Vagina (tissue), 2 donors: ENCODE results near the gene LUZP4. TPM values are rescaled to one million over a fixed set of nuclear protein-coding genes. Genes with fewer than 3 reads are reported as not detected.
A peak's percentile ranks its signal among the peaks of the same experiment; 100 is the strongest.
"Not testable (repeated sequence)": the region's sequence is repeated elsewhere in the genome, so short reads cannot be mapped to it uniquely, and the experiment has no call there.

Source experiments
- DNase-seq, 2 donors: peaks; one replicate each; pipeline ENCODE4 v3.0.0-alpha.2; 2017; ENCODE audit errors: extremely low spot score in 2 of 2
- H3K27ac ChIP-seq: fragments of 200-600 bp; sonication (generic); one replicate; pipeline ENCODE4 v1.5.1; 2019
- H3K27me3 ChIP-seq: fragments of 200-600 bp; sonication (generic); one replicate; pipeline ENCODE4 v1.5.1; 2019
- H3K36me3 ChIP-seq, 2 donors: fragments of 200-600 bp; sonication (generic); one replicate each; pipeline ENCODE4 v1.5.1; 2017 to 2019
- H3K4me1 ChIP-seq: fragments of 200-600 bp; sonication (generic); one replicate; pipeline ENCODE4 v1.5.1; 2019
- H3K4me3 ChIP-seq, 2 donors: fragments of 200-600 bp; sonication (generic); 1 replicate in 1 of 2; 2 replicates in 1 of 2; pipeline ENCODE4 v1.5.1; 2016 to 2019
- H3K9me3 ChIP-seq: fragments of 200-600 bp; sonication (generic); one replicate; pipeline ENCODE4 v1.5.1; 2019
- POLR2A ChIP-seq, 2 donors: fragments of 450-650 bp; IDR thresholded peaks; one replicate each; pipeline ENCODE4 v1.6.1; 2017; ENCODE audit warnings: antibody characterized with exemption in 2 of 2, mild to moderate bottlenecking in 2 of 2, moderate library complexity in 2 of 2
- POLR2AphosphoS5 ChIP-seq, 2 donors: sonication (generic); formaldehyde crosslinking; IDR thresholded peaks; one replicate each; pipeline ENCODE4 v1.9.0; 2017; ENCODE audit warnings: antibody characterized with exemption in 2 of 2, mild to moderate bottlenecking in 2 of 2, low read depth in 1 of 2; ENCODE audit not compliant: insufficient read depth in 1 of 2
- intact Hi-C: fragments of 100-400 bp; cut with DNase I; formaldehyde crosslinking; loops from one replicate; pipeline ENCODE4 v1.15.1; 2023
- total RNA-seq: library from RNA; depleted of rRNA; stranded (reverse); fragments of >200 nt; gene quantifications from one replicate; pipeline ENCODE4 v1.2.3, GENCODE V29; 2016
- TF ChIP-seq, protein P1 (sequence below), 3 experiments: fragments of 450-650 bp in 2 of 3; fragments of 200-600 bp in 1 of 3; sonication (generic) in 1 of 3; IDR thresholded peaks; one replicate each; pipeline ENCODE4 v1.5.1; 2017 to 2019; ENCODE audit warnings: antibody characterized with exemption in 3 of 3, mild to moderate bottlenecking in 2 of 3, moderate library complexity in 2 of 3

LUZP4 gene
- total RNA-seq, 1 donor from 2014 or later: not detected

DNA sequence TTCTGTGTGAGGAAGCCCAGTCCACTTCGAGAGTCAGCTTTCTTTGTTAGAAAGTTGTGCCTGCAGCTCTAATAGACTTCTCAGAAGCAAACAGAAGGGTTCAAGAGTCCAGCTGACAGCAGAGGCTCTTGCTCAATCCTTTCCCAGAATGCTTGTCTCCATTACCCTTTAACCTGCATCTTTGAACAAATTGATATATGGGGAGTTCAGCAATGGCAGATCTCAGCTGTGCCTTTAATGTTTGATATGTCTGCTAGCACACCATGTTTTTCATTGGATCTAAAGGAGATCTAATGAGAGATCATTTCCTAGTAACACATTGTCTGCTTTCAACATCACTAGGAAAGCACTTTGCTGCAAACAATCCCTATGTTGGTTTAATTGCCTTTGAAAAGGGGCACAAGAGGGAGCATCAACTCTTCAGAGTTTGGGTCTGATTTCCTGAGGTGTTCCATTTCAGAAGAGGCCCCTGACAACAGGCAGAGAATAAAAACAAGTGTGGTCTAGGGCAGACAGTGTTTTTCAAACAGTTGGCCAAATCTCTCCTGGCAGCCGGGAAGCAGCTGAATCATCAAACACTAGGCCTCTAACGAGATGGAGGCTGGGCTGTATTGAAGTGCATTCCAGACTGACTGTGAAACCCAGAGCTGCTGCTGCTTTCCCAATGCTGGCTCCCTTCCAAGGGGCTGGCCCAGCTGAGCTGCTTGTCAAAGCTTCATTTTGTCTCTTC, 55.5 kb downstream of the LUZP4 start:
- no peaks in the 10 kb centered on the region for H3K4me1 ChIP-seq
- no peak overlapping the region for H3K4me3 ChIP-seq
- intact Hi-C loops: no loop called here
- TF ChIP-seq POLR2AphosphoS5 (IDR thresholded peaks at IDR 0.05; ENCODE audit: insufficient read depth in 1 of 2, low read depth in 1 of 2): peak in 1 of 2 donors; percentile 37
- TF ChIP-seq POLR2A (IDR thresholded peaks at IDR 0.05): no peak
- peak in 1 of 2 donors; percentile 89 for DNase-seq
- H3K9me3 ChIP-seq: no peaks in the 10 kb centered on the region
- no peaks in the 10 kb centered on the region for H3K27me3 ChIP-seq
- no peaks in the 10 kb centered on the region for H3K36me3 ChIP-seq
- peak overlapping the region; percentile 42 for H3K27ac ChIP-seq

DNA sequence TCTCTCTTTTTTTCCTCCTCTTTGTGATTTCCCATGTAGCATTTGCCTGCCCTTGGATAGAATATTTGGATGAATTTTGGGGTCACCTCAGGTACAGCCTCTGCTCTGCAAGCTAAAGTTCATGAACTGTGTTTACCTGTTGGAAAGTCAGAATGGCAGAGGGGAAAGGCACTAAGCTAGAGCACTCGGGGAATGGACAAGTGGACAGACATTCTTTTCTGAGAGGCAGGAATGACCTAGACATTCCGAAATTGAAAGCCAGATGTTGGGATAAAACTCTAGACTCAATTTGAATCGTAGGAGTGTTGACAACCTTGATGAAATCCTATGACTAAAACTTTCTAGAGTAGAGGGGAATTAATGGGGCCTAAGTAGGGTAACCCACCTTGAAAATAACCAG, 56.1 kb downstream of the LUZP4 start:
- TF ChIP-seq, protein P1, sequence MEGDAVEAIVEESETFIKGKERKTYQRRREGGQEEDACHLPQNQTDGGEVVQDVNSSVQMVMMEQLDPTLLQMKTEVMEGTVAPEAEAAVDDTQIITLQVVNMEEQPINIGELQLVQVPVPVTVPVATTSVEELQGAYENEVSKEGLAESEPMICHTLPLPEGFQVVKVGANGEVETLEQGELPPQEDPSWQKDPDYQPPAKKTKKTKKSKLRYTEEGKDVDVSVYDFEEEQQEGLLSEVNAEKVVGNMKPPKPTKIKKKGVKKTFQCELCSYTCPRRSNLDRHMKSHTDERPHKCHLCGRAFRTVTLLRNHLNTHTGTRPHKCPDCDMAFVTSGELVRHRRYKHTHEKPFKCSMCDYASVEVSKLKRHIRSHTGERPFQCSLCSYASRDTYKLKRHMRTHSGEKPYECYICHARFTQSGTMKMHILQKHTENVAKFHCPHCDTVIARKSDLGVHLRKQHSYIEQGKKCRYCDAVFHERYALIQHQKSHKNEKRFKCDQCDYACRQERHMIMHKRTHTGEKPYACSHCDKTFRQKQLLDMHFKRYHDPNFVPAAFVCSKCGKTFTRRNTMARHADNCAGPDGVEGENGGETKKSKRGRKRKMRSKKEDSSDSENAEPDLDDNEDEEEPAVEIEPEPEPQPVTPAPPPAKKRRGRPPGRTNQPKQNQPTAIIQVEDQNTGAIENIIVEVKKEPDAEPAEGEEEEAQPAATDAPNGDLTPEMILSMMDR (IDR thresholded peaks at IDR 0.05): no peak
- intact Hi-C loops: no loop called here
- H3K4me1 ChIP-seq: no peaks in the 10 kb centered on the region
- H3K27ac ChIP-seq: peak overlapping the region; percentile 42
- no peaks in the 10 kb centered on the region for H3K9me3 ChIP-seq
- no peak for DNase-seq
- no peaks in the 10 kb centered on the region for H3K27me3 ChIP-seq
- H3K4me3 ChIP-seq: no peak overlapping the region
- no peaks in the 10 kb centered on the region for H3K36me3 ChIP-seq

DNA sequence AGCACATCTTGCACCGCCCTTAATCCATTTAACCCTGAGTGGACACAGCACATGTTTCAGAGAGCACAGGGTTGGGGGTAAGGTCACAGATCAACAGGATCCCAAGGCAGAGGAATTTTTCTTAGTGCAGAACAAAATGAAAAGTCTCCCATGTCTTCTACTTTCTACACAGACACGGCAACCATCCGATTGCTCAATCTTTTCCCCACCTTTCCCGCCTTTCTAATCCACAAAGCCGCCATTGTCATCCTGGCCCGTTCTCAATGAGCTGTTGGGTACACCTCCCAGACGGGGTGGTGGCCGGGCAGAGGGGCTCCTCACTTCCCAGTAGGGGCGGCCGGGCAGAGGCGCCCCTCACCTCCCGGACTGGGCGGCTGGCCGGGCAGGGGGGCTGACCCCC, 57.2 kb downstream of the LUZP4 start:
- DNase-seq, H3K27me3 ChIP-seq, H3K4me3 ChIP-seq, H3K9me3 ChIP-seq, H3K4me1 ChIP-seq, H3K36me3 ChIP-seq, intact Hi-C loops, H3K27ac ChIP-seq: not testable (repeated sequence)

DNA sequence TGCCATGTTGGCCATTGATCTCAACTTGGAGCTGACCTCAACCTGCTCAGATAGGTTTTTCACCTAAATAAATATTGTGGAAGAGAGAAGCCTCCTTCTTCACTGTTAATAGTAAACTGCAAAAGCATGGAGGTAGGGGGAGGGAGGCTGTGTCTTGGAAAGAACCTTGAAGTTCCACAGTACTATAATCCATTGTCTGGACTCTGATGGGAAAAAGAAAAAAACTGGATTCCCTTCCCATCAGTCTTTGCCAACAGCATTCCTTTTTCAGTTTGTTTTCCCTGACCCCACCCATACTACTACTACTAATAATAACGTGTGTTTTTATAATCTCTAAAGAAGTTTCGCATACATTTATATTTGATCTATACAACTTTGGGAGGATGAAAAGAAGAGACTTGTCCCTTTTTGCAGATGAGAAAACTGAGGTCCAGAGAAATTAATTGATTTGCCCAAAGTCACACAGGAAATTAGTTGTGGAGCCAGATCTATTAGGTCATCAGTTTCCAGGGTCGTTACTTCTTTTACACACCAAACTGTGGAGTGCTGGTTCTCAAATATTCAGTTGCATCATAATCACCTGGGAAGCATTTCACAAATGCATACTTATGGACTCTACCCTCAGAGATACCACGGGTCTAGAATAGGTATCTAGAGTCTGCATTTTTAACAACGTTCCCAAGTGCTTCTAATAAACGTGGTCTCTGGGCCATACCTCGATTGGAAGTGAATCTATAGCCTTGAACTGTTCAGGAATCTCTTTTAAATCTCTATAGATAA, 59.1 kb downstream of the LUZP4 start:
- Histone ChIP-seq H3K4me1 (no peaks in the 10 kb centered on the region), H3K27ac (no peak overlapping the region), H3K4me3 (no peak overlapping the region), H3K9me3 (no peaks in the 10 kb centered on the region), H3K36me3 (no peaks in the 10 kb centered on the region), H3K27me3 (no peaks in the 10 kb centered on the region)
- TF ChIP-seq, protein P1 (IDR thresholded peaks at IDR 0.05): no peak
- TF ChIP-seq POLR2A (IDR thresholded peaks at IDR 0.05) (no peak), POLR2AphosphoS5 (IDR thresholded peaks at IDR 0.05; ENCODE audit: insufficient read depth in 1 of 2, low read depth in 1 of 2) (no peak)
- no peak for DNase-seq
- intact Hi-C loops: no loop called here

DNA sequence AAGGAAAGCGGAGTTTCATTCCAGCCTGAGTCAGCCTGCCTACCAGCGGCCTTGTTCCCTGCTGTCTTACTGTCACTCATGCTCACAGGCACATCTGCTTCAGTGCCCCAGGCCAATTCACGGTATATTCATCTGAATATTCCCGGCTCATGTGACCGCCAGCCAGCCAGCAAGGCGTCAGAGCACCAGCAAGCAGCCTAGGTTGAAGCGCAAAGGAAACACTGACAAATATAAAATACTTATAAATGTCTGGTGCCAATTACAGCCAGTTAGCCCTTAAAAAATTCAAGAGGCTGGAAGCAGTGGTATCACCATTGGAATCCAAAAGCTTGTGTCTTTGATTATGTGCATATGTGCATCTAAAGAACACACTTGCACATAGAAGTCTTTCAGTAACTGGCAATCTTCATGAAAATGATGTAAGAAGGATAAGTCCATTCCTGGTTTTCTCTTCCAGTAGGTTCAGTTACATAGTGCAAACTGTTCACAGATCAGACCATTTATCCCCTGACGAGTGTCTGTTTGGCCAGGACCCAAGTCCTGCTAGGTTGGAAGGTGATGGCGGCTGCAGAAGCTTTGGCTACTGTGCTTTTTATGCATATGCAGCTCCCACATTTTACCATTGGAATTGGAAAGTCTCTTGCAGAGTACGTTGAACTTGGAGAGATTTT, 61.3 kb downstream of the LUZP4 start:
- Histone ChIP-seq H3K4me3 (no peak overlapping the region), H3K4me1 (no peaks in the 10 kb centered on the region), H3K27me3 (no peaks in the 10 kb centered on the region), H3K9me3 (no peaks in the 10 kb centered on the region), H3K36me3 (no peaks in the 10 kb centered on the region), H3K27ac (no peak overlapping the region)
- intact Hi-C loops: no loop called here
- no peak for DNase-seq
- TF ChIP-seq POLR2A (IDR thresholded peaks at IDR 0.05) (no peak), POLR2AphosphoS5 (IDR thresholded peaks at IDR 0.05; ENCODE audit: insufficient read depth in 1 of 2, low read depth in 1 of 2) (no peak)
- TF ChIP-seq, protein P1 (IDR thresholded peaks at IDR 0.05): no peak
